HepG2 (cell line): ENCODE data around the gene UBAP2. TPM values are rescaled to one million over a fixed set of nuclear protein-coding genes. Genes with fewer than 3 reads are reported as not detected.

ENCODE experiments used
- GZF1 ChIP-seq: sonication (generic); formaldehyde crosslinking; IDR thresholded peaks from 2 replicates; pipeline ENCODE4 v1.5.1; 2020; ENCODE audit warnings: mild to moderate bottlenecking, missing genetic modification reagents
- HOXA5 ChIP-seq: sonication (generic); formaldehyde crosslinking; IDR thresholded peaks from 2 replicates; pipeline ENCODE4 v1.4.0; 2020; ENCODE audit warnings: missing genetic modification reagents
- JDP2 ChIP-seq: sonication (generic); formaldehyde crosslinking; IDR thresholded peaks from 2 replicates; pipeline ENCODE4 v1.8.1; 2022; ENCODE audit warnings: missing genetic modification reagents, borderline replicate concordance
- NPAS2 ChIP-seq: sonication (generic); formaldehyde crosslinking; IDR thresholded peaks from 2 replicates; pipeline ENCODE4 v1.8.0; 2022; ENCODE audit warnings: mild to moderate bottlenecking, missing genetic modification reagents, borderline replicate concordance
- NR1H2 ChIP-seq: sonication (generic); formaldehyde crosslinking; IDR thresholded peaks from 2 replicates; pipeline ENCODE4 v1.8.1; 2022; ENCODE audit warnings: low read depth, missing genetic modification reagents, borderline replicate concordance
- PLRG1 ChIP-seq: fragments of 450-650 bp; conservative IDR thresholded peaks from 2 replicates; pipeline ENCODE4 v1.6.1; 2016
- RBM39 ChIP-seq: fragments of 200-400 bp; formaldehyde crosslinking; IDR thresholded peaks from one replicate; pipeline ENCODE4 v1.6.1; 2018; ENCODE audit warnings: antibody characterized with exemption, mild to moderate bottlenecking, low read depth, low read length; ENCODE audit not compliant: poor library complexity, severe bottlenecking
- ZNF296 ChIP-seq: sonication (generic); formaldehyde crosslinking; conservative IDR thresholded peaks from 2 replicates; pipeline ENCODE4 v1.5.0; 2020; ENCODE audit warnings: mild to moderate bottlenecking, missing genetic modification reagents
- ZNF713 ChIP-seq: sonication (generic); formaldehyde crosslinking; IDR thresholded peaks from 2 replicates; pipeline ENCODE4 v1.4.0; 2020; ENCODE audit warnings: mild to moderate bottlenecking, missing genetic modification reagents
- ZNF773 ChIP-seq: sonication (generic); formaldehyde crosslinking; IDR thresholded peaks from 2 replicates; pipeline ENCODE4 v1.4.0; 2020; ENCODE audit warnings: missing genetic modification reagents, borderline replicate concordance
- polyA plus RNA-seq, 8 experiments: library from polyadenylated mRNA; depleted of rRNA in 3 of 8; stranded (reverse) in 7 of 8; unstranded in 1 of 8; fragments of >200 nt; fragmentation: Illumina TruSeq in 4 of 8; extraction: Trizol in 4 of 8; gene quantifications; 2 replicates each; pipeline versions ENCODE4 v1.2.1 to v1.2.3, GENCODE V29; 2011 to 2016; ENCODE audit warnings: low read depth in 4 of 8, missing spikeins in 1 of 8, mixed read lengths in 1 of 8; ENCODE audit not compliant: insufficient read depth in 1 of 8
- total RNA-seq, 5 experiments: library from RNA; depleted of rRNA; stranded (reverse); fragments of >200 nt; fragmentation: Illumina TruSeq; extraction: Trizol; gene quantifications; 2 replicates each; pipeline ENCODE4 v1.2.3, GENCODE V29; 2016; ENCODE audit warnings: low read depth in 1 of 5
- TF ChIP-seq, protein P1 (sequence below): IDR thresholded peaks from 2 replicates; pipeline ENCODE4 v1.6.1; 2016; ENCODE audit warnings: low read depth, borderline replicate concordance
- TF ChIP-seq, protein P2 (sequence below): sonication (generic); formaldehyde crosslinking; IDR thresholded peaks from 2 replicates; pipeline ENCODE4 v1.8.0; 2023; ENCODE audit warnings: mild to moderate bottlenecking, missing genetic modification reagents
- TF ChIP-seq, protein P3 (sequence below): sonication (generic); formaldehyde crosslinking; IDR thresholded peaks from 2 replicates; pipeline ENCODE4 v1.5.1; 2020; ENCODE audit warnings: mild to moderate bottlenecking, missing genetic modification reagents, borderline replicate concordance
- TF ChIP-seq, protein P4 (sequence below): sonication (generic); formaldehyde crosslinking; IDR thresholded peaks from 2 replicates; pipeline ENCODE4 v1.5.1; 2020; ENCODE audit warnings: mild to moderate bottlenecking, missing genetic modification reagents, moderate library complexity
- TF ChIP-seq, protein P5 (sequence below): sonication (generic); IDR thresholded peaks from 2 replicates; pipeline ENCODE4 v1.6.1; 2016; ENCODE audit warnings: low read depth, borderline replicate concordance
- TF ChIP-seq, protein P6 (sequence below): sonication (generic); formaldehyde crosslinking; IDR thresholded peaks from 2 replicates; pipeline ENCODE4 v1.4.0; 2020; ENCODE audit warnings: mild to moderate bottlenecking, missing genetic modification reagents

The UBAP2 gene
- total and polyA plus RNA-seq, 2 of the 13 experiments (the other 11 are each of a cell fraction or from before 2014, with no cell fraction given) = 19.0 to 22.0 TPM

DNA sequence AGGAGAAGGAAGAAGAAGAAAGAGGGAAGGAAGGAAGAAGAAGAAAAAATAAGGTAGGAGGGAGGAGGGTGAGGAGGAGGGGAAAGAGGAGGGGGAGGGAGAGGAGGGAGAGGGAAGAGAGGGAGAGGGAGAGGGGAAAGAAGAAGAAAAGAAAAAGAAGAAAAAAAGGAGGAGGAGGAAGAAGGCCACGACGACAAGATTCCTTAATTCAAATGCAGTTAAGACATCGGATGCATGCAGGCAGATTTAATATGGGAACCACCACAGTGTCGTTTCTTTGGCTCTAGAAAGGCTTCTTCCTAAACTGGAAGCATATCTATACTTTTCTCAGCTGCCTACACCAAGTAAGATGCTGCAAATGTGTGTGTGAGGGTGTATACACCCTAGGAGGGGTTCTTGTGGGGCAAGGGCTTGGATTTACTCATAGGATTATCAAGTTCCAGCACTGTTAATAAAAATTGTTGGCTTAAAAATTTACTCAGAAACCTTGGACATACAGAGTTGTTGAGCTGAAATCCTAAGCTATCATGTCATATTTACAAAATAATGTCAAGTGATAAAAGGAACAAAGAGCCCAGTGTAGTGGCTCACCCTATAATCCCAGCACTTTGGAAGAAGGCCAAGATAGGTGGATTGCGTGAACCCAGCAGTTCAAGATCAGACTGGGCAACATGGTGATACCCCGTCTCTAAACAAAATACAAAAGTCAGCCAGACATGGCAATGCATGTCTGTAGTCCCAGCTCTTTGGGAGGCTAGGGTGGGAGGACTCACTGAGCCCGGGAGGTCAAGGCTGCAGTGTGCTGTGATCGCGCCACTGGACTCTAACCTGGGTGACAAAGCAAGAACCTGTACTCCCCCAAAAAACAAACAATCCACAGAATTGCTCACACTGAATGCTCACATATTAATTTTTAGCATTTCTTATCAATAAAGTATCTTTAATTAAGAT is 108.5 kb downstream of the UBAP2 start (continued):
- no peak for TF ChIP-seq JDP2 (CRISPR knock-in tag)
- peak; percentile 83; the same call in 1 of the 2 replicates for TF ChIP-seq HOXA5
- TF ChIP-seq, protein P1, sequence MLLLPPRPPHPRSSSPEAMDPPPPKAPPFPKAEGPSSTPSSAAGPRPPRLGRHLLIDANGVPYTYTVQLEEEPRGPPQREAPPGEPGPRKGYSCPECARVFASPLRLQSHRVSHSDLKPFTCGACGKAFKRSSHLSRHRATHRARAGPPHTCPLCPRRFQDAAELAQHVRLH (CRISPR knock-in tag) = peak; percentile 73; the same call in 1 of the 2 replicates
- no peak for TF ChIP-seq PLRG1
- TF ChIP-seq, protein P2, sequence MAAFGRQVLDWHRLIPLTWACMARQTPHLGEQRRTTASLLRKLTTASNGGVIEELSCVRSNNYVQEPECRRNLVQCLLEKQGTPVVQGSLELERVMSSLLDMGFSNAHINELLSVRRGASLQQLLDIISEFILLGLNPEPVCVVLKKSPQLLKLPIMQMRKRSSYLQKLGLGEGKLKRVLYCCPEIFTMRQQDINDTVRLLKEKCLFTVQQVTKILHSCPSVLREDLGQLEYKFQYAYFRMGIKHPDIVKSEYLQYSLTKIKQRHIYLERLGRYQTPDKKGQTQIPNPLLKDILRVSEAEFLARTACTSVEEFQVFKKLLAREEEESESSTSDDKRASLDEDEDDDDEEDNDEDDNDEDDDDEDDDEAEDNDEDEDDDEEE (CRISPR knock-in tag) = 0 out of 2 replicates have a peak, but pooled peaks have one; percentile 54
- TF ChIP-seq, protein P3, sequence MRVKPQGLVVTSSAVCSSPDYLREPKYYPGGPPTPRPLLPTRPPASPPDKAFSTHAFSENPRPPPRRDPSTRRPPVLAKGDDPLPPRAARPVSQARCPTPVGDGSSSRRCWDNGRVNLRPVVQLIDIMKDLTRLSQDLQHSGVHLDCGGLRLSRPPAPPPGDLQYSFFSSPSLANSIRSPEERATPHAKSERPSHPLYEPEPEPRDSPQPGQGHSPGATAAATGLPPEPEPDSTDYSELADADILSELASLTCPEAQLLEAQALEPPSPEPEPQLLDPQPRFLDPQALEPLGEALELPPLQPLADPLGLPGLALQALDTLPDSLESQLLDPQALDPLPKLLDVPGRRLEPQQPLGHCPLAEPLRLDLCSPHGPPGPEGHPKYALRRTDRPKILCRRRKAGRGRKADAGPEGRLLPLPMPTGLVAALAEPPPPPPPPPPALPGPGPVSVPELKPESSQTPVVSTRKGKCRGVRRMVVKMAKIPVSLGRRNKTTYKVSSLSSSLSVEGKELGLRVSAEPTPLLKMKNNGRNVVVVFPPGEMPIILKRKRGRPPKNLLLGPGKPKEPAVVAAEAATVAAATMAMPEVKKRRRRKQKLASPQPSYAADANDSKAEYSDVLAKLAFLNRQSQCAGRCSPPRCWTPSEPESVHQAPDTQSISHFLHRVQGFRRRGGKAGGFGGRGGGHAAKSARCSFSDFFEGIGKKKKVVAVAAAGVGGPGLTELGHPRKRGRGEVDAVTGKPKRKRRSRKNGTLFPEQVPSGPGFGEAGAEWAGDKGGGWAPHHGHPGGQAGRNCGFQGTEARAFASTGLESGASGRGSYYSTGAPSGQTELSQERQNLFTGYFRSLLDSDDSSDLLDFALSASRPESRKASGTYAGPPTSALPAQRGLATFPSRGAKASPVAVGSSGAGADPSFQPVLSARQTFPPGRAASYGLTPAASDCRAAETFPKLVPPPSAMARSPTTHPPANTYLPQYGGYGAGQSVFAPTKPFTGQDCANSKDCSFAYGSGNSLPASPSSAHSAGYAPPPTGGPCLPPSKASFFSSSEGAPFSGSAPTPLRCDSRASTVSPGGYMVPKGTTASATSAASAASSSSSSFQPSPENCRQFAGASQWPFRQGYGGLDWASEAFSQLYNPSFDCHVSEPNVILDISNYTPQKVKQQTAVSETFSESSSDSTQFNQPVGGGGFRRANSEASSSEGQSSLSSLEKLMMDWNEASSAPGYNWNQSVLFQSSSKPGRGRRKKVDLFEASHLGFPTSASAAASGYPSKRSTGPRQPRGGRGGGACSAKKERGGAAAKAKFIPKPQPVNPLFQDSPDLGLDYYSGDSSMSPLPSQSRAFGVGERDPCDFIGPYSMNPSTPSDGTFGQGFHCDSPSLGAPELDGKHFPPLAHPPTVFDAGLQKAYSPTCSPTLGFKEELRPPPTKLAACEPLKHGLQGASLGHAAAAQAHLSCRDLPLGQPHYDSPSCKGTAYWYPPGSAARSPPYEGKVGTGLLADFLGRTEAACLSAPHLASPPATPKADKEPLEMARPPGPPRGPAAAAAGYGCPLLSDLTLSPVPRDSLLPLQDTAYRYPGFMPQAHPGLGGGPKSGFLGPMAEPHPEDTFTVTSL (CRISPR knock-in tag) = no peak
- no peak for TF ChIP-seq RBM39
- TF ChIP-seq, protein P4, sequence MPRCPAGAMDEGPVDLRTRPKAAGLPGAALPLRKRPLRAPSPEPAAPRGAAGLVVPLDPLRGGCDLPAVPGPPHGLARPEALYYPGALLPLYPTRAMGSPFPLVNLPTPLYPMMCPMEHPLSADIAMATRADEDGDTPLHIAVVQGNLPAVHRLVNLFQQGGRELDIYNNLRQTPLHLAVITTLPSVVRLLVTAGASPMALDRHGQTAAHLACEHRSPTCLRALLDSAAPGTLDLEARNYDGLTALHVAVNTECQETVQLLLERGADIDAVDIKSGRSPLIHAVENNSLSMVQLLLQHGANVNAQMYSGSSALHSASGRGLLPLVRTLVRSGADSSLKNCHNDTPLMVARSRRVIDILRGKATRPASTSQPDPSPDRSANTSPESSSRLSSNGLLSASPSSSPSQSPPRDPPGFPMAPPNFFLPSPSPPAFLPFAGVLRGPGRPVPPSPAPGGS (CRISPR knock-in tag) = no peak; the same call in 1 of the 2 replicates
- no peak for TF ChIP-seq ZNF713 (CRISPR knock-in tag)
- TF ChIP-seq, protein P5, sequence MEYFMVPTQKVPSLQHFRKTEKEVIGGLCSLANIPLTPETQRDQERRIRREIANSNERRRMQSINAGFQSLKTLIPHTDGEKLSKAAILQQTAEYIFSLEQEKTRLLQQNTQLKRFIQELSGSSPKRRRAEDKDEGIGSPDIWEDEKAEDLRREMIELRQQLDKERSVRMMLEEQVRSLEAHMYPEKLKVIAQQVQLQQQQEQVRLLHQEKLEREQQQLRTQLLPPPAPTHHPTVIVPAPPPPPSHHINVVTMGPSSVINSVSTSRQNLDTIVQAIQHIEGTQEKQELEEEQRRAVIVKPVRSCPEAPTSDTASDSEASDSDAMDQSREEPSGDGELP = no peak
- TF ChIP-seq NPAS2 (CRISPR knock-in tag) = no peak
- TF ChIP-seq ZNF773 (CRISPR knock-in tag) = no peak
- TF ChIP-seq NR1H2 (CRISPR knock-in tag) = no peak
- TF ChIP-seq, protein P6, sequence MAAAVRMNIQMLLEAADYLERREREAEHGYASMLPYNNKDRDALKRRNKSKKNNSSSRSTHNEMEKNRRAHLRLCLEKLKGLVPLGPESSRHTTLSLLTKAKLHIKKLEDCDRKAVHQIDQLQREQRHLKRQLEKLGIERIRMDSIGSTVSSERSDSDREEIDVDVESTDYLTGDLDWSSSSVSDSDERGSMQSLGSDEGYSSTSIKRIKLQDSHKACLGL (CRISPR knock-in tag) = no peak
- no peak for TF ChIP-seq GZF1 (CRISPR knock-in tag)
- TF ChIP-seq ZNF296 = no peak
